8988T (cell line): ENCODE results near the gene ASTN2.

Source experiments
- DNase-seq: peaks from one replicate; pipeline ENCODE4 v3.0.0; 2011

Gene ASTN2

DNA sequence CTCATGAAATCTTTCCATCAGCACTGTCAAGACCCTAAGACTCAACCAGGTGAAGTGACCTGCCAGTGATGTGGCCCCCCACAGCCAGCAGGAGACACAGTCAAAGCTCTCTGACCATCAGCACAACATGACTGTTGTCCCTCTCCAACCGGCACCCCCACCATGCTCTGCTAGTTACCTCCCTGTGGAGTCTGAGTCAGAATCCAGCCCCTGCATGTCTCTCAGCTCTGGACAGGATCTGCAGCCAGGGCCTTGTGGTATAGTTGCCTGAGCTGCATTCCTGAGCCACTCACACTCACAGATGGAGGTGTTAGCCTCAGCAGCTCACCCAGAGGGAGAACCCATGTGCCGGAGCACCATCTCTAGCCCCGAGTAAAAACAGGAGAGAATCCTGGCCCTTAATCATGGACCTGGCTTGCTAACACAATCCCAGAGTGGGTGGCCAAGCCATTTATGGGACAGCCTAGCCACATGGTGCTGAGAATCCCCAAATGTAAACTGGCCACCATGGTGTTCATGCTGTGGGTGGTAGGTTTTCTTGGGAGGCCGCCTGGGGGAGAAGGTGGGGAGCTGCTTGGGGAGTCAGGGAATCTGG is 1023.5 kb downstream of the ASTN2 start:
- DNase-seq: no peak

DNA sequence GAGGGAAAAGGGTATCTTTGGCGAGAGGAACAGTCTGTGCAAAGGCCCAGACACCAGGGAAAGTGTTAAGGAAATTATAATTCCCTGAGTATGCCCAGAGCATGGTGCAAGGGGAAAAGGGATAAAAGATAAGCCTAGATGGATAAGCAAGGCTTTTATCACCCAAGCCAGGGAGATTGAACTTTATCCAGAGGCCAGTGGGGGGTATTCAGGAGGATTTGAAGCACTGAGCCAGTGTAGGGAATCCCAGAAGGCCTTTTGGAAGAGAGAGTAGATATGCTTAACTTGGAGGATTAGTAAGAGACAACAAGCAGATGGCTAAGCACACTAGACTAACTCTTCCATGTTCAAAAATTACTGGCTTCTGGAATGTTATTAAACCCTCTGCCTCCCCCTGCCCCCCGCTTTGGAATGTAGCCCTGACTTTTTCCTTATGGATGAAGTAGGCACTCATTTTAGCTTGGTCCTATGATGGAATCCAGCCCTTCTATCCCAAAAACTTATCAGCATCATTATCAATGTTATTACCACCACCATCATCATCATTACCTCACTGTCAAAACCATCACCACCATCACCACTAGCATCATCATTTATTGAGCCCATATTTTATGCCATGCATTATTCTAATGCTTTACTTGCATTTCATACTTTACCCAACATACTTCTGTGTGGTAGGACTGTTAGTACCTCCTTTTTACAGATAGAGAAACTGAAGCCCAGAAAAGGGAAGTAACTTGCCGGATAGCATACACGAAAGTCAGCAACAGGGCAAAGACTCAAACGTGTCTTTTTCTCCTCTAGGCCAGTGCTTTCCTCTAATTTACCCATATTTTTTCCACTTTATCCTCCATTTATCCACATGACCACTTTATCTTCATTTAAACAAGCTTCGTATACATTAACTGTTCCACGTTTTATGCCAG is 1024.3 kb downstream of the ASTN2 start:
- DNase-seq: no peak

DNA sequence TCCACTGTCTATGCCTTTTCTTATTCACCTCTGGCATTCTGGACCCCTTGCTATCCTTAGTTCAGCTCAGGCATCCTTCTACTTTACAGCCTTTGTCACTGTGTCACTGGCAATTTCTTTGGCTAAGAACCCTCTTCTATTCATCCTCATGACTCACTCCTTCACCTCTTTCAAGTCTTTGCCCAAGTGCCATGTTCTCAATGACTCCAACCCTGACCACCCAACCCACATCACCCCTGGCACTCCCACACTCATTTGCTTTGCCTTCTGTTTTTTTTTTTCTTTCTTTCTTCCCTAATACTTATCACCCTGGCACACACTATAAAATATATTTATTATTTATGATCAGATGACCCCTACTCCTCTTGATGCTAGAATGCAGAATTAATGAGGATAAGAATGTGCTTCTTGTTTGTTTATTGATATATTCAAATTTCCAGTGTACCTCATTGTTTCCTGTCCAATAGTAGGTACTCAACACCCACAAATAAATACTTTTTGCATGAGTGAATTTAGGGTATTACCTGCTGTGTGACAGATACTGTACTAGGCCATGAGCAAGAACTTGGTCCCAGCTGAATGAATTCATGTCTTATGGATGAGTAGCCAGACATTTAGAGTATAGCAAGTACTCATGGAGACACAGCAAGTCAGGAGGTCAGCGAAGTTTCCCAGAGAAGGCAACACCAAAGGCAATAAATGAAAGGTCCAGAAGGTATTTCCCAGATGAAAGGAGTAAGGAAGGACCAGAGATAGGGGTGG is 1025.1 kb downstream of the ASTN2 start:
- no peak for DNase-seq

DNA sequence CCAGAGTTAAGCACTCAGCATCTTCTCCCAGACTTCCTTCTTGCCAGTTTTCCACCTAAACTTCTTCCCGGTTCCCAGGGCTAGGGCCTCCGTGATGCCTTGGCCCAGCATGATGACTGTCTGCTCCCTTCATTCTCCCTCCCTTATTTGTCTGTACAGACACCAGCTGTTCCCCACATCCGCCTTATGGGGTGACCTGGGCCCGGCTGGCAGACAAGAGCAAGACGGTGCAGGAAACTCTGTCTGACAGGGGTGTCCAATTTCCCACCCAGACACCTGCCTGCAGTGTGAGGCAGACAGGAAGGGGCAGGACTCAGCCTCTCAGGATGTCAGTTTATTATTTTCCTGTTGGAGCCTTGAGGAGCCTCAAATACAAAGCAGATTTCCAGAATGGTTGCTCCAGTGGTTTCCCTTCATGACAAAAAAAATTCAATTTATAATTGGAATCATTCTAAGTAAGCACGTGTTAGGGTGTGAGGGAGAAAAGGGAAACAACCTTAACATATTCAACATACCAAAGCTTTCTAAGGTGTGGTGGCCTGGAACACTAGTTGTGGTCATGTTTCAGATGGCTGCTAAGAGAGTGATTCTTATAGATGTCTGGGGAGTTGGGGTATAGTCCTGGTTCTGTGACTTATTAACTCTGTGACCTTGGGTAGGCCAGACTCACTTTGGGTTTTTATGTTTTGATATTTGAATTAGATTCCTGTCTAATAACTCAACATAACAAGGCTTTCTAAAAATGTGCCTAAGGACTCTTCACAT is 1026.7 kb downstream of the ASTN2 start:
- no peak for DNase-seq

DNA sequence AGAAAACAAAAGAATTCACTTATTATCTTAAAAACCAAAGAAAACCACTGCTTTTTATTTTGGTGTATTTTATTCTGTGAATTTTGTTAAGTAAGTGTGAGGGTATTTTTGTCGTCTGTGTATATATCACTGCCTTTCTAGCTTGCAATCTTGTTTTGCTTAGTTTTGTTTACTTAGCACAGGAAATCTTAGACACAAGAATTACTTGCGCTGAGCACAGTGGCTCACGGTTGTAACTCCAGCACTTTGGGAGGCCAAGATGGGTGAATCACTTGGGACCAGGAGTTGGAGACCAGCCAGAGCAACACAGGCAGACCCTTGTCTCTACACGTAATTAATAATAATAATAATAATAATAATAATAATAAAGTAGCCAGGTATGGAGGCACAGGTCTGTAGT is 1030.9 kb downstream of the ASTN2 start:
- no peak for DNase-seq

DNA sequence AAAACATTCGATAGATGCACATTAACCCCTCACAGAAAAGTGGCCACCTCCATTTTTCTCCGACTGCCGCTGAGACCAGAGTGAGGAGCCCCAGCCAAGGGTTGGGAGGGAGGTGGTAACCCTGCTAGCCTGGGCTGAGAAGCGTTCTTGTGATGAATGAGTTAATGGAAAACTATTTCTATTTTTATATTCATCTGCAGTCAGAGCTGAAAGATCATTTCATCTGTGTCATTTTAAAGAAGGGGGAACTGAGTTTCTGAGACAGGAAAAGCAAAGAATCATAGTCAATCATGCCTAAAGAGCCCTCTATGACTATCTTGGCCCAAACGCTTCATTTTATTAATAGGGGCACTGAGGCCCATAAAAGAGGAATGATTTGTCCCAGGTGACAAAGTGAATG is 1031.7 kb downstream of the ASTN2 start:
- DNase-seq: no peak

DNA sequence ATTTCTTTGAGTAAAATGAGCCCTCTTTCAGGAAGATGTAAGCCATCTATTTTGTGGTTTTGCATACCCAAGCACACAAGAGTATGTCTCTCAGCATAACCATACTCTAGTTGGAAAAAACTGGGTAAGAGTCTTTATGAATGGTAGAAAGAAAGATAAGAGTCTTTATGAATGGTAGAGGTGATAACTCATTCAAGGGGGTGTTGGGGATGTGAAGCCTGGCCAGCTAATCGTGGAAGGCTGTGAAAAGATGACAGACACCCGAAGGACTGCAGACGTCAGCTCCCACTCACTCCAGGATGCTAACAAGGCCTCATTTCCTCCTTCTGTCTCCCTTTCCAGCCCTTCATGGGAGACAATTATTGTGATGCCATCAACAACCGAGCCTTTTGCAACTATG is 1032.8 kb downstream of the ASTN2 start:
- DNase-seq: no peak

DNA sequence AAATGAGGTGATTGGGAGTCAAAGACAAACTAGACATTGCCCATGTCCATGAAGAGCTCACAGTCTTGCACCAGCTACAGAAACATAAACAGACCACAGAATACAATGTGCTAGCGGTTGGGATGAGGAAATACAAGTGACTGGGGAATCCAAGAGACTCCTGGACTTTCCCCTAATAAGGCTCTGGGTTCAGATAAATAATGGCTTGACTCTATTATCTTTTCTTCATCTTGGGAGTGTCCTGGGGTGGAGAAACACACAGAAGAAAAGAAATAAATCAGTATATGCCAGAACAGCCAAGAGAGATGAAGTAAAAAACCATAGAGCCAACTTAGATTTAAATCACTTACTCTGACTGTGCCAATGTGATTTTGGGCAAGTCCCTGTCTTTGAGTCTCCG is 1033.5 kb downstream of the ASTN2 start:
- DNase-seq: no peak

DNA sequence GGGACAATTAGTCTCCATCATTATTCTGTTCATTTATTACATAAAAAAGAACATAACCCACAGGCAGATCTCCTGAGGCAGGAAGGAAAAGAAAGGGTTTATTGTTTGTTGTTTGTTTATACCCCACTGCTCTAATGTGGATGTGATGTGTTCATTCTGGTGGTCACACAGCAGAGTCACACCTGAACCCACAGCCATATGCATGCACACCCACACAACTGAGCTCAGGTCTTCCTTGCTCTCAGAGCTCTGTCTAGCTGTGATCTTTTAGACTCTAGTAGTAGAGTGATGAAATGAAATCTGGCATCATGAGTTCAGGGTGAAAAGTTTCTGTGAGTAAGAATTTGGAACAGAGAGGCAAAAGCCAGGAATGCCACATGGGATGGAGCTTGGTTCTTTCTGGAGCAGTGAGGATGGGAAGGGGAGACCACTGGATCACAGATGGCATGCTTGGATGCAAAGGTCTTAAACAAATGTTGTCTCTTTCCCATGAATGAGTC is 1034.3 kb downstream of the ASTN2 start:
- no peak for DNase-seq

DNA sequence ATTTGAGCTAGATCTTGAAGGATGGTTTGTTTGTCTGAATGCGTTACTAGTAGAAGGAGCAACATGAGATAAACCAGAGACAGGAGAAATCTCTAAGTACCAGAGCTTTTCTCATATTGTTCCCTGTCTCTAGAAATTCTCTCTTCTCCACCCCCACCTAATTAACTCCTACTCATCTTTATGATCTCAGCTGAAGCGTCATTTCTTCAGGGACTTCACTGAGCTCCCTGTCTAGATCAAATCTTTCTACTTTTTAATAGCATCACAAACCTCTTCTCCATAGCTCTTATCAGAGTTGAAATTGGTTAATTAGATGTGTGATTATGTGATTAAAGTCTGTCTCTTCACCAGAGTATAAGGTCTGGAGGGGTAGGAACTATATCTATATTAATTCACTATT is 1035.0 kb downstream of the ASTN2 start:
- DNase-seq: no peak

DNA sequence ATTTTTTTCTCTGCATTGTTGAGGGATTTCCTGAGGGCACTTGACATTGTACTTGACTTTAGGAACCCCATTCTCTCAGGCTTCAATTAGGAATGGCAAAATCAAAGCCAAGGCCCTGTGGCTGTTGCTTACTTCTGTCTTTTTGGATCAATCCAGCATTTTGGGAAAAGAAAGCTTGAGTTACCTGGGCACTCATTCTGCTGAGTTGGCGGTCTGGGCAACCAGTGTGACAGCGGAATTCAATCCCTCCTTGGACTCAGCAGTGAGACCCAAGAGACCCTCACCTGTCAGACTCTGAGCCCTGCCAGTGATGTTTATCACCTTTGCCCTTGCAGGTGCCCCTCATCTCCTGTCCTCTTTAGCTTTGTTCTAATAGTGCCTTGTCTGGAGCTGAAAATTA is 1036.0 kb downstream of the ASTN2 start:
- DNase-seq: no peak

DNA sequence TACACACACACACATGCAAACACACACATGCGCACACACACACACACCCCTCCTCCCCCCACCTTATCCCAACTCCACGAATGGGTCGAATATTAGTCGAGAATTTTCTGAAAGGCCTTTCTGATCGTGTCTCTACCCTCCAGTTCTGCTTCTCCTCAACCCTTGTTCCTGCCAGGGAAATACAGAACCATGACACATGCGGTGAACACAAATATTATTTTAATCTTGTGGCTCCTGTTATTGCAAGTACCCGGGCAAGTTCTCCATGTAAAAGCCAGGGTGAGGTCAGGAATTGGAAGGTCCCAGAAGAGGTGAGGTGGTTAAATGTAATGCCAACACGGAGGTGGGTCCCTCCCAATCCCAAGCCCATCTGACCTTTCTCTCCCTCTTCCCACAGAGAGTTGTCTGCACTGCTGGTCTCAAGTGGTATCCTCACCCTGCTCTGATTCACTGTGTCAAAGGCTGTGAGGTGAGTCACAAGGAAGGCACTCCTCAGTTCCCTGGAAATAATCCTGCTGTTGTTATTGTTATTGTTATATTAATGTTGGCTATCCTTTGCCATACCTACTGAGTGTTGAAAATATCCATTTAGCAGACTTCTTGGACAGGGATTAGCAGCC is 1037.6 kb downstream of the ASTN2 start:
- peak; percentile 19 for DNase-seq
